Neural cell (in vitro differentiated cells): Measurements from ENCODE around the gene GATAD2A.

Experiments
- EP300 ChIP-seq: fragments of 450-650 bp; conservative IDR thresholded peaks from 2 replicates; pipeline ENCODE4 v1.6.1; 2014; ENCODE audit warnings: antibody characterized with exemption, mild to moderate bottlenecking, moderate library complexity; ENCODE audit not compliant: poor library complexity, severe bottlenecking
- EZH2 ChIP-seq: fragments of 200-600, 300-800 bp; shearing (Covaris generic), sonication (generic); IDR thresholded peaks from 2 replicates; pipeline ENCODE4 v1.6.1; 2014; ENCODE audit warnings: antibody characterized with exemption, low read length, borderline replicate concordance, mild to moderate bottlenecking; ENCODE audit not compliant: insufficient read depth, poor library complexity, severe bottlenecking
- MXI1 ChIP-seq: fragments of 450-650 bp; conservative IDR thresholded peaks from 2 replicates; pipeline ENCODE4 v1.6.1; 2014; ENCODE audit warnings: antibody characterized with exemption, mild to moderate bottlenecking; ENCODE audit not compliant: poor library complexity, severe bottlenecking
- RAD21 ChIP-seq: fragments of 450-650 bp; conservative IDR thresholded peaks from 2 replicates; pipeline ENCODE4 v1.6.1; 2014; ENCODE audit warnings: antibody characterized with exemption, mild to moderate bottlenecking, moderate library complexity
- SMC3 ChIP-seq: fragments of 450-650 bp; conservative IDR thresholded peaks from 2 replicates; pipeline ENCODE4 v1.6.1; 2014; ENCODE audit warnings: antibody characterized with exemption, mild to moderate bottlenecking, moderate library complexity; ENCODE audit not compliant: poor library complexity
- TF ChIP-seq, protein P1 (sequence below): fragments of 450-650 bp; IDR thresholded peaks from 2 replicates; pipeline ENCODE4 v1.5.1; 2014; ENCODE audit warnings: antibody characterized with exemption, mild to moderate bottlenecking, moderate library complexity; ENCODE audit not compliant: poor library complexity, severe bottlenecking

DNA sequence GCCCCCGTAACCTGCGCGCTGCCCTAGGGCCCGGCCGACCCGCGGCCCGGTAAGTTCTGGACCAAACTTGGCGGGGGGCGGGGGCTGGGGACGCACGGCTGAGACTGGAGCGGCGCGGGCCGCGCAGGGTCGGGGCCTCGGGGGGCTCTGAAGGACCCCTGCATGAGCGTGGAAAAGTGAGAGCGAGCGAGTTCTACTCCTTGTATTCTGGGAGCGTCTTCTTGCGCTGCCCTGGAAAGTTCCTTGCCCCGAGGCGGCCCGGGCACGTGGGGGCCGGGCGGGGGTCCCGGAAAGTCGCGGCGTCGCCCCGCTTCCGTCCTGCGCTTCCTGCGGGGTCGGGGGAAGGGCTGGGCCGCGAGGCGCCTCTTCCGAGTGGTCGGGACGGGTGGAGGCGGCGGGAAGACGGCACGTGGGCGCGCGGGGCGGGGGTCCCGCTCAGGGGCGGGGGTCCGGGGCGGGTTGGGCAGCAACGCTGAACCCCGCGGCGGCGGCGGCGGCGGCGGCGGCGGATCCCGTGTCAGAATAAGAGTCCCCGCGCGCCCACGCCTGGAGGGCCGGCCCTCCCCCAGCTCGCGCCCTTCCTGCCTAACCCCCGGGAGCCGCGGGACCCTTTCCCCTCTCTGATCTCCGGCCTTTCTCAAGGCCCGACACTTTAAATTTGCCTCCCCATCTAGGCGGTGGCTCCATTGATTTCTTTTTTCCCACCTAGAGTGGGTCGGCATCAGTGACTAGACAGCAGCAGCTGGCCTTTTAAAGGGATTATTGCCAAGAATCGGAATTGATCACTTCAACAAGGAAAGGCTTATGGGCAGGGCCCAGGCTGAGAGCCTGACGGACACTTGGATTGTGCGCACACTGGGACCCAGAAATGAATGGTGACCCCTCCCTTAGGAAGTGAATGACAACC is 749 bp downstream of the GATAD2A start:
- TF ChIP-seq, protein P1, sequence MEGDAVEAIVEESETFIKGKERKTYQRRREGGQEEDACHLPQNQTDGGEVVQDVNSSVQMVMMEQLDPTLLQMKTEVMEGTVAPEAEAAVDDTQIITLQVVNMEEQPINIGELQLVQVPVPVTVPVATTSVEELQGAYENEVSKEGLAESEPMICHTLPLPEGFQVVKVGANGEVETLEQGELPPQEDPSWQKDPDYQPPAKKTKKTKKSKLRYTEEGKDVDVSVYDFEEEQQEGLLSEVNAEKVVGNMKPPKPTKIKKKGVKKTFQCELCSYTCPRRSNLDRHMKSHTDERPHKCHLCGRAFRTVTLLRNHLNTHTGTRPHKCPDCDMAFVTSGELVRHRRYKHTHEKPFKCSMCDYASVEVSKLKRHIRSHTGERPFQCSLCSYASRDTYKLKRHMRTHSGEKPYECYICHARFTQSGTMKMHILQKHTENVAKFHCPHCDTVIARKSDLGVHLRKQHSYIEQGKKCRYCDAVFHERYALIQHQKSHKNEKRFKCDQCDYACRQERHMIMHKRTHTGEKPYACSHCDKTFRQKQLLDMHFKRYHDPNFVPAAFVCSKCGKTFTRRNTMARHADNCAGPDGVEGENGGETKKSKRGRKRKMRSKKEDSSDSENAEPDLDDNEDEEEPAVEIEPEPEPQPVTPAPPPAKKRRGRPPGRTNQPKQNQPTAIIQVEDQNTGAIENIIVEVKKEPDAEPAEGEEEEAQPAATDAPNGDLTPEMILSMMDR: no peak
- TF ChIP-seq RAD21 (no peak), EP300 (no peak), SMC3 (no peak), MXI1 (peak; percentile 24), EZH2 (no peak)
